Lower leg skin (tissue), 4 donors: Measurements from ENCODE around the gene PHB1. TPM values are rescaled to one million over a fixed set of nuclear protein-coding genes. Genes with fewer than 3 reads are reported as not detected.

Experiments used
- DNase-seq, 2 donors: peaks; one replicate each; pipeline ENCODE4 v3.0.0-alpha.2; 2019; ENCODE audit warnings: low spot score in 2 of 2
- H3K4me3 ChIP-seq: fragments of 200-600 bp; sonication (generic); 2 replicates; pipeline ENCODE4 v1.5.1; 2017; ENCODE audit warnings: mild to moderate bottlenecking, low read depth; ENCODE audit not compliant: poor library complexity, severe bottlenecking
- POLR2A ChIP-seq, 2 donors: fragments of 450-650 bp; IDR thresholded peaks; one replicate each; pipeline ENCODE4 v1.6.1; 2016 to 2017; ENCODE audit warnings: antibody characterized with exemption in 2 of 2, mild to moderate bottlenecking in 1 of 2, moderate library complexity in 1 of 2
- WGBS, 2 donors: methylation state at CpG; one replicate each; pipeline ENCODE4 v1.1.5; 2018; 5-methylcytosine and 5-hydroxymethylcytosine counted together
- intact Hi-C: fragments of 100-400 bp; cut with DNase I; formaldehyde crosslinking; loops from one replicate; pipeline ENCODE4 v1.15.0; 2023; ENCODE audit warnings: low total_unique reads
- total RNA-seq, 4 donors: library from RNA; depleted of rRNA; stranded (reverse); fragments of >200 nt; gene quantifications; one replicate each; pipeline ENCODE4 v1.1.0, GENCODE V29; 2016
- TF ChIP-seq, protein P1 (sequence below), 3 donors: fragments of 450-650 bp; IDR thresholded peaks; one replicate each; pipeline ENCODE4 v1.5.1; 2016; ENCODE audit warnings: antibody characterized with exemption in 3 of 3, mild to moderate bottlenecking in 3 of 3, moderate library complexity in 2 of 3

PHB1 gene
- total RNA-seq, 4 donors from 2014 or later, result 47.0 to 79.0 (median 71.3) TPM

DNA sequence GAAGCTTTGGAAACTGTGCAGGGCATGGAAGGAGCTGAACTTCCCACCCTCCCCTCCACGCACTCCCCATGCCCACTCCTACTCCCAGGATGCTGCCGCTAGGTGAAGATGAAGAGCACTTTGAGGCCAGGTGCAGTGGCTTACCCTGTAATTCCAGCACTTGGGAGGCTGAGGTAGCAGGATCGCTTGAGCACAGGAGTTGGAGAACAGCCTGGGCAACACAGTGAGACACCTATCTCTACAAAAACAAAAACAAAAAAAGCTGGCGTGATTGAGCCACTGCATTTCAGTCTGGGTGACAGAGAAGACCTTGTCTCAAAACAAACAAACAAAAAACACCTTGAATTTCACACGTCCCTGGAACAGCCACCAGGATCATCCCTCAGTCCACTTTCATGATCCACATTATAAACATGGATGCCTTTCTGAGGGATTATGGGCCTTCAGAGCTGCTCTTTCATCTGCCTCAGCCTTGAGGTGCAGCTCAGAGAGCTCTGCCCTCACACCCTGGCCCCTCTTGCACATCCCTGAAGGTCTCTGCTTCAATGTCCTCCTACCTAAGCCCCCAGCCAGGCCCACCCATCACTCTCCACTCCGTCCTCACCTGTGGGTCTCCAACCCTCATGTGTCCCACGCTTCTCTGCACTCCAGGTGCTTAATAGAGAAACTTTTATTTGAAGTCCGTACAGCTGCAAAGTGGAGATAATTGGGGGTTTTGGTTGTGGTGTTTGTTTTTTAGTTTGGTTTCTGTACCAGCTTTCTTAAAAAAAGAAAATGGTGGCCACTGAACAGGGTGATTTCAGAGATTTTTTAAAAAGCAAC lies 25.8 kb downstream of the PHB1 start:
- TF ChIP-seq, protein P1, sequence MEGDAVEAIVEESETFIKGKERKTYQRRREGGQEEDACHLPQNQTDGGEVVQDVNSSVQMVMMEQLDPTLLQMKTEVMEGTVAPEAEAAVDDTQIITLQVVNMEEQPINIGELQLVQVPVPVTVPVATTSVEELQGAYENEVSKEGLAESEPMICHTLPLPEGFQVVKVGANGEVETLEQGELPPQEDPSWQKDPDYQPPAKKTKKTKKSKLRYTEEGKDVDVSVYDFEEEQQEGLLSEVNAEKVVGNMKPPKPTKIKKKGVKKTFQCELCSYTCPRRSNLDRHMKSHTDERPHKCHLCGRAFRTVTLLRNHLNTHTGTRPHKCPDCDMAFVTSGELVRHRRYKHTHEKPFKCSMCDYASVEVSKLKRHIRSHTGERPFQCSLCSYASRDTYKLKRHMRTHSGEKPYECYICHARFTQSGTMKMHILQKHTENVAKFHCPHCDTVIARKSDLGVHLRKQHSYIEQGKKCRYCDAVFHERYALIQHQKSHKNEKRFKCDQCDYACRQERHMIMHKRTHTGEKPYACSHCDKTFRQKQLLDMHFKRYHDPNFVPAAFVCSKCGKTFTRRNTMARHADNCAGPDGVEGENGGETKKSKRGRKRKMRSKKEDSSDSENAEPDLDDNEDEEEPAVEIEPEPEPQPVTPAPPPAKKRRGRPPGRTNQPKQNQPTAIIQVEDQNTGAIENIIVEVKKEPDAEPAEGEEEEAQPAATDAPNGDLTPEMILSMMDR (IDR thresholded peaks at IDR 0.05), result no peak
- no peak for TF ChIP-seq POLR2A (IDR thresholded peaks at IDR 0.05)
- DNase-seq, result no peak
- intact Hi-C loops, result no loop called here
- WGBS, 2 donors, result 89 to 95% methylated on average over 8 of the region's 8 CpGs
- no peak overlapping the region for H3K4me3 ChIP-seq

DNA sequence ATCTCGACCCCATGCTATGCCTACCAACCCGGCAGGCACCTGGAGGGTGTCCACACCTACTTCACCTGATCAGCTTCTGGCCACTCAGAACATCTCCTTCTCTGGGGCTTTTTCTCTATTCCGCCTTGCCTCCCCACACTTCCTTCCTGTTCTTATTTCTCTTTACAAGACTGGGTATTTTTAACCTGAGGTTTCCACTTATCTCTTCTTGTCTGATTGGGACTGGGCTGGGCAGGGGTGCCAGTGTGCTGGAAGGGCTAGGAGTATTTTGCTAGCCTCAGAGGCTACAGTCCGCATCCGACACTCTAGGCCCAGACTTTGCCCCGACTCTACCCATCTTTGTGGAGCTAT lies 26.4 kb downstream of the PHB1 start:
- no peak overlapping the region for H3K4me3 ChIP-seq
- DNase-seq, result no peak
- 85 to 90% methylated on average over 6 of the region's 6 CpGs for WGBS, 2 donors

DNA sequence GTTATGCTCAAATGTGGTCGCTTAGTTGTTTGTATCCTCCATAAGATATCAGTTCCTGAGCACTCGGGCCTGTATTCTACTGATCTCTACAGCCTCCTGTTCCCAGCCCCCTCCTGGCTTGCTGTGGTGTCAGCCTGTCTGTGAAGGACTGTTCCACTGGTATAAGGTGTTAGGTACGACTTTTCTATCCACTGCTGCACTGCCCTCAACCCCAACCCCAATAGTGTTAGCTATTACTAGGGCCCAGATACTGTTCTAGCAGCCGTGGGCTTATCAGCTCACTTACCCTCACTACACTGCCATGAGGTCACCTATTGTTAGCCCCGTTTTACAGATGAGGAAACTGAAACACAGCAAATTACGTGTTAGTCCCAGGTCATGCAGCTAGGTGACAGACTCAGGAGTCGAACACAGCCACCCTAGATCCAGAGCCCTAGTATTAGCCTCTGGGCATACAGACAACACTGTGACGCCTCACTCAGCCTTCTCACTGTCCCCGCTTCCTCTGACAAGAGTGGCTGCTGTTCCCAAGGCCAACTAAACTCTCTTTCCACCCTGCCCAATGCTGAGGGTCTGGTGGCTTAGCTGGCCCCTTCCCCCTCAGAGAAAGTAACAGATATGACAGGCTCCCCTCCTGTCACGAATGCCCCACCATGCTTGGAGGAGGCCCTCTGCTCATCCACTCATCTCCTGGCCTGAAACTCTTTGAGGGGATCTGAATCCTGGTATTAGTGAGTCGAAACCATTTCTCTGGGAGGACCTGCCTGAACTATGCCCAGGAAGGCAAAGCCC lies 27.0 kb downstream of the PHB1 start:
- TF ChIP-seq POLR2A (IDR thresholded peaks at IDR 0.05), result no peak
- TF ChIP-seq, protein P1 (IDR thresholded peaks at IDR 0.05), result no peak
- intact Hi-C loops, result no loop called here
- 86 to 88% methylated on average over 11 of the region's 11 CpGs for WGBS, 2 donors
- H3K4me3 ChIP-seq, result no peak overlapping the region
- DNase-seq, result no peak

More for the DNA sequence above, 26.4 kb downstream of the PHB1 start:
- intact Hi-C loops, result no loop called here
- no peak for TF ChIP-seq POLR2A (IDR thresholded peaks at IDR 0.05)
- TF ChIP-seq, protein P1 (IDR thresholded peaks at IDR 0.05), result no peak

DNA sequence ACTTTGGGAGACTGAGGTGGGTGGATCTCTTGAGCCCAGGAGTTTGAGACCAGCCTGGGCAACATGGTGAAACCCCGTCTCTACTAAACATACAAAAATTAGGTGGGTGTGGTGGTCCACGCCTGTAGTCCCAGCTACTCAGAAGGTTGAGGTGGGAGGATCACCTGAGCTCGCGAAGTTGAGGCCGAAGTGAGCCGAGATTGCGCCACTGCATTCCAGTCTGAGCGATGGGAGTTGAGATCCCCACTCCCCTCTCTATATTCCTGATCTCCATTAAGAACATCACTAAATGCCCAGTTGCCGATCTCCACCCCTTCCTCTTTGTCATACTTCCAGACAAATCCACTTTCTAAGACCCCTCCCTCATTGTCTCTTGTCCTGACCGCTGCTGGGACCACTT lies 28.3 kb downstream of the PHB1 start:
- TF ChIP-seq POLR2A (IDR thresholded peaks at IDR 0.05), result no peak
- TF ChIP-seq, protein P1 (IDR thresholded peaks at IDR 0.05), result no peak
- WGBS, 2 donors, result 84 to 89% methylated on average over 10 of the region's 10 CpGs
- DNase-seq, result no peak
- intact Hi-C loops, result no loop called here
- H3K4me3 ChIP-seq, result no peak overlapping the region

DNA sequence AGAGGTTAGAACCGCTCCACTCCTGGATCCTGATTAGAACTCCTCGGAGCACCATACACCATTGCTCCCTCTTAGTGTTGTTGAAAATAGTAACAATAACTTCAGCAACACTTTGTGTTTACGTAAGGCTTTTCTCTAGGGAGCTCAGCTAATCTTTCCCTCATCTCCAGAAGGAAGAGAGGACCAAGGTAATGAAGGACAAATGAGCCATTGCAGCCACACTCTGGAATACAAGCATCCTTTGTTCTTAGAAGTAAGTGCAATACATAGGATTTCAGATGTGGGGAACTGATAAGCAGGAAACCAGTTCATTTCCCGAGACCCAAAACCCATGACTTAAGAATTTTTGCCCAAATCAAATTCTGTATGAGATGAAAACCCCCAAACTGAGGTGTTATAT lies 29.7 kb downstream of the PHB1 start:
- H3K4me3 ChIP-seq, result no peak overlapping the region
- no peak for DNase-seq
- no peak for TF ChIP-seq POLR2A (IDR thresholded peaks at IDR 0.05)
- TF ChIP-seq, protein P1 (IDR thresholded peaks at IDR 0.05), result no peak
- intact Hi-C loops, result no loop called here
- 83 to 86% methylated on average over 4 of the region's 4 CpGs for WGBS, 2 donors
